Astrocyte (in vitro differentiated cells and primary cell): ENCODE measurements around the gene GRAP. TPM values are rescaled to one million over a fixed set of nuclear protein-coding genes. Genes with fewer than 3 reads are reported as not detected.

ENCODE experiments used
- DNase-seq: peaks from one replicate; pipeline ENCODE4 v3.0.0-alpha.2; 2010; ENCODE audit warnings: low read depth
- FAIRE-seq: peaks from 2 replicates; lab custom pipeline; 2011; peaks lifted over from hg19 to GRCh38; lab: Jason Lieb, UNC
- H2AFZ ChIP-seq: 2 replicates; pipeline ENCODE4 v1.6.0; 2012; ENCODE audit warnings: low read depth, low read length, inconsistent platforms
- H3K27ac ChIP-seq: 2 replicates; pipeline ENCODE4 v1.5.1; 2011; ENCODE audit warnings: low read depth, low read length, inconsistent platforms
- H3K27me3 ChIP-seq: 2 replicates; pipeline ENCODE4 v1.6.0; 2011; ENCODE audit warnings: low read length, inconsistent platforms; ENCODE audit not compliant: insufficient read depth
- H3K36me3 ChIP-seq: 2 replicates; pipeline ENCODE4 v1.5.1; 2011; ENCODE audit warnings: low read length, inconsistent platforms; ENCODE audit not compliant: insufficient read depth
- H3K4me1 ChIP-seq: 2 replicates; pipeline ENCODE4 v1.5.1; 2011; ENCODE audit warnings: low read length, inconsistent platforms; ENCODE audit not compliant: insufficient read depth
- H3K4me2 ChIP-seq: 2 replicates; pipeline ENCODE4 v1.6.0; 2012; ENCODE audit warnings: low read length, inconsistent platforms
- H3K4me3 ChIP-seq: 2 replicates; pipeline ENCODE4 v1.5.1; 2011; ENCODE audit warnings: low read depth, mild to moderate bottlenecking, low read length, inconsistent platforms; ENCODE audit not compliant: insufficient read depth
- H3K79me2 ChIP-seq: 2 replicates; pipeline ENCODE4 v1.6.0; 2012; ENCODE audit warnings: mild to moderate bottlenecking, low read length, inconsistent platforms; ENCODE audit not compliant: insufficient read depth
- H3K9ac ChIP-seq: 2 replicates; pipeline ENCODE4 v1.6.0; 2012; ENCODE audit warnings: mild to moderate bottlenecking, low read length, inconsistent platforms
- H3K9me3 ChIP-seq: 2 replicates; pipeline ENCODE4 v1.5.1; 2012; ENCODE audit warnings: low read depth, mild to moderate bottlenecking, low read length, inconsistent platforms; ENCODE audit not compliant: insufficient read depth
- H4K20me1 ChIP-seq: 2 replicates; pipeline ENCODE4 v1.6.0; 2012; ENCODE audit warnings: low read length, inconsistent platforms; ENCODE audit not compliant: insufficient read depth
- H3K27ac Mint-ChIP-seq: one replicate; pipeline ENCODE4 v1.8.0; 2021; ENCODE audit warnings: mild to moderate bottlenecking, mixed read lengths; ENCODE audit not compliant: unreplicated experiment
- H3K27me3 Mint-ChIP-seq: one replicate; pipeline ENCODE4 v1.8.0; 2021; ENCODE audit warnings: low read depth, mixed read lengths; ENCODE audit not compliant: unreplicated experiment
- H3K36me3 Mint-ChIP-seq: one replicate; pipeline ENCODE4 v1.8.0; 2021; ENCODE audit warnings: low read depth, mixed read lengths; ENCODE audit not compliant: unreplicated experiment
- H3K4me1 Mint-ChIP-seq: one replicate; pipeline ENCODE4 v1.8.0; 2021; ENCODE audit warnings: low read depth, mixed read lengths; ENCODE audit not compliant: unreplicated experiment
- H3K4me3 Mint-ChIP-seq: one replicate; pipeline ENCODE4 v1.8.0; 2021; ENCODE audit warnings: mild to moderate bottlenecking, moderate library complexity, mixed read lengths; ENCODE audit not compliant: unreplicated experiment
- H3K9me3 Mint-ChIP-seq: one replicate; pipeline ENCODE4 v1.8.0; 2021; ENCODE audit warnings: mild to moderate bottlenecking, mixed read lengths; ENCODE audit not compliant: unreplicated experiment
- CTCF ChIP-seq: IDR thresholded peaks from 2 replicates; pipeline ENCODE4 v1.5.1; 2011; ENCODE audit warnings: low read depth, mild to moderate bottlenecking, inconsistent platforms, low read length, moderate library complexity; ENCODE audit not compliant: insufficient read depth
- EZH2 ChIP-seq: IDR thresholded peaks from 2 replicates; pipeline ENCODE4 v1.6.1; 2012; ENCODE audit warnings: mild to moderate bottlenecking, low read length, inconsistent platforms; ENCODE audit not compliant: insufficient read depth
- total RNA-seq: library from RNA; stranded (reverse); gene quantifications from 2 replicates; pipeline ENCODE4 v1.2.1, GENCODE V29; 2021

GRAP gene
- total RNA-seq, 1 donor from 2014 or later = 0.30 TPM

GRCh38 chr17:18986541-18987229, 60.1 kb downstream of the GRAP start:
- Mint-ChIP-seq H3K4me3 (no peak overlapping the region), H3K27ac (no peak overlapping the region), H3K36me3 (peaks cover 14% of the 10 kb centered on the region), H3K27me3 (no peaks in the 10 kb centered on the region), H3K4me1 (peaks cover 7% of the 10 kb centered on the region), H3K9me3 (no peaks in the 10 kb centered on the region)
- Histone ChIP-seq H3K36me3 (peaks cover 7% of the 10 kb centered on the region), H3K9me3 (no peaks in the 10 kb centered on the region), H3K79me2 (peaks cover 36% of the 10 kb centered on the region), H3K4me2 (no peak overlapping the region), H4K20me1 (peaks cover 51% of the 10 kb centered on the region), H3K27me3 (no peaks in the 10 kb centered on the region), H3K9ac (no peak overlapping the region), H3K27ac (no peak overlapping the region), H3K4me1 (peaks cover 11% of the 10 kb centered on the region), H2AFZ (no peak overlapping the region), H3K4me3 (no peak overlapping the region)
- FAIRE-seq = no peak
- TF ChIP-seq CTCF = no peak
- no peak for TF ChIP-seq EZH2
- DNase-seq = no peak

GRCh38 chr17:18985475-18985874, 61.3 kb downstream of the GRAP start:
- no peak for FAIRE-seq
- Mint-ChIP-seq H3K27ac (no peak overlapping the region), H3K4me1 (peaks cover 15% of the 10 kb centered on the region), H3K9me3 (no peaks in the 10 kb centered on the region), H3K36me3 (peaks cover 14% of the 10 kb centered on the region), H3K4me3 (no peak overlapping the region), H3K27me3 (no peaks in the 10 kb centered on the region)
- TF ChIP-seq EZH2 (no peak), CTCF (no peak)
- Histone ChIP-seq H3K27ac (no peak overlapping the region), H3K27me3 (no peaks in the 10 kb centered on the region), H3K9ac (no peak overlapping the region), H3K4me3 (no peak overlapping the region), H3K79me2 (peaks cover 24% of the 10 kb centered on the region), H4K20me1 (peaks cover 41% of the 10 kb centered on the region), H3K4me1 (peaks cover 23% of the 10 kb centered on the region), H3K9me3 (no peaks in the 10 kb centered on the region), H3K4me2 (no peak overlapping the region), H3K36me3 (peaks cover 7% of the 10 kb centered on the region), H2AFZ (no peak overlapping the region)
- DNase-seq = no peak
